Measurements from ENCODE around the gene C1QTNF12.

DNA sequence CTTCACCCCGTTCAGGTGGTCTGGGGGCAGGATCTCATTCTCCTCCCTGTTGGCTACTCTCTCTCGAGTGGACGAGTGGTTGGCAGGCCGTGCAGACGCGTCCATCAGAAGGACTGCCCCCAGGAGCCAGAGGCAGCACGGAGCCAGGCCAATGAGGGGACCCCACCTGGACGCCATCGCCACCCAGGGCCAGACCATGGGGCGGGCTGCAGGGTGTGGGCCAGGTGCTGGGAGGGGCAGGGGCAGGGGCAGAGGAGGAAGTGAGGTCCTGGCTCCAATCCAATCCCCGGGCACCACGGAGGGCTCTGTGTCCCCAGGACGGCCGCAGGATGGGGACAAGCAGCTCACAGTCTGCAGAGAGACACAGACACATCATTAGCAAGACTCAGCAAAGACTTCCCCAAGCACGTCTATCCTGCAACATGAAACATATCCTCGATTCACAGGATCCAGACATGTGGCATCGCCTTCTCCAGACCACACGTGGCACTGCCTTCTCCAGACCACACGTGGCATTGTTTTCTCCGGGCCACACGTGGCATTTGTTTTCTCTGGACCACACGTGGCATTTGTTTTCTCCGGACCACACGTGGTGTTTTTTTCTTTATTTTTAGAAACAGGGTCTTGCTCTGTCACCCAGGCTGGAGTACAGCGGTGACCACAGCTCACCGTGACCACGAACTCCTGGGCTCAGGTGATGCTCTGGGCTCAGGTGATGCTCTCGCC lies 17.8 kb downstream of the C1QTNF12 start:
- TF ChIP-seq, protein P1, sequence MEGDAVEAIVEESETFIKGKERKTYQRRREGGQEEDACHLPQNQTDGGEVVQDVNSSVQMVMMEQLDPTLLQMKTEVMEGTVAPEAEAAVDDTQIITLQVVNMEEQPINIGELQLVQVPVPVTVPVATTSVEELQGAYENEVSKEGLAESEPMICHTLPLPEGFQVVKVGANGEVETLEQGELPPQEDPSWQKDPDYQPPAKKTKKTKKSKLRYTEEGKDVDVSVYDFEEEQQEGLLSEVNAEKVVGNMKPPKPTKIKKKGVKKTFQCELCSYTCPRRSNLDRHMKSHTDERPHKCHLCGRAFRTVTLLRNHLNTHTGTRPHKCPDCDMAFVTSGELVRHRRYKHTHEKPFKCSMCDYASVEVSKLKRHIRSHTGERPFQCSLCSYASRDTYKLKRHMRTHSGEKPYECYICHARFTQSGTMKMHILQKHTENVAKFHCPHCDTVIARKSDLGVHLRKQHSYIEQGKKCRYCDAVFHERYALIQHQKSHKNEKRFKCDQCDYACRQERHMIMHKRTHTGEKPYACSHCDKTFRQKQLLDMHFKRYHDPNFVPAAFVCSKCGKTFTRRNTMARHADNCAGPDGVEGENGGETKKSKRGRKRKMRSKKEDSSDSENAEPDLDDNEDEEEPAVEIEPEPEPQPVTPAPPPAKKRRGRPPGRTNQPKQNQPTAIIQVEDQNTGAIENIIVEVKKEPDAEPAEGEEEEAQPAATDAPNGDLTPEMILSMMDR (IDR thresholded peaks at IDR 0.05; ENCODE audit: extremely low read depth in 1 of 2, insufficient read depth in 1 of 2, low read depth in 1 of 2, low read length in 2 of 2) = no peak
- TF ChIP-seq POLR2A (IDR thresholded peaks at IDR 0.05; ENCODE audit: low read depth, low read length) (no peak), EZH2 (IDR thresholded peaks at IDR 0.05; ENCODE audit: borderline replicate concordance, low read depth, low read length, severe bottlenecking) (no peak), FOS (IDR thresholded peaks at IDR 0.05; ENCODE audit: borderline replicate concordance, insufficient read depth, low read length) (no peak), POLR2AphosphoS5 (IDR thresholded peaks at IDR 0.05; ENCODE audit: insufficient read depth, low read depth, low read length) (no peak), JUN (IDR thresholded peaks at IDR 0.05; ENCODE audit: borderline replicate concordance, insufficient read depth, insufficient read length, low read depth) (no peak), MYC (IDR thresholded peaks at IDR 0.05; ENCODE audit: low read depth, low read length) (no peak)
- TF ChIP-seq, protein P2, sequence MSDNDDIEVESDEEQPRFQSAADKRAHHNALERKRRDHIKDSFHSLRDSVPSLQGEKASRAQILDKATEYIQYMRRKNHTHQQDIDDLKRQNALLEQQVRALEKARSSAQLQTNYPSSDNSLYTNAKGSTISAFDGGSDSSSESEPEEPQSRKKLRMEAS (IDR thresholded peaks at IDR 0.05; ENCODE audit: insufficient read depth, insufficient read length) = no peak
